ENCODE measurements around the gene SHANK1.

DNA sequence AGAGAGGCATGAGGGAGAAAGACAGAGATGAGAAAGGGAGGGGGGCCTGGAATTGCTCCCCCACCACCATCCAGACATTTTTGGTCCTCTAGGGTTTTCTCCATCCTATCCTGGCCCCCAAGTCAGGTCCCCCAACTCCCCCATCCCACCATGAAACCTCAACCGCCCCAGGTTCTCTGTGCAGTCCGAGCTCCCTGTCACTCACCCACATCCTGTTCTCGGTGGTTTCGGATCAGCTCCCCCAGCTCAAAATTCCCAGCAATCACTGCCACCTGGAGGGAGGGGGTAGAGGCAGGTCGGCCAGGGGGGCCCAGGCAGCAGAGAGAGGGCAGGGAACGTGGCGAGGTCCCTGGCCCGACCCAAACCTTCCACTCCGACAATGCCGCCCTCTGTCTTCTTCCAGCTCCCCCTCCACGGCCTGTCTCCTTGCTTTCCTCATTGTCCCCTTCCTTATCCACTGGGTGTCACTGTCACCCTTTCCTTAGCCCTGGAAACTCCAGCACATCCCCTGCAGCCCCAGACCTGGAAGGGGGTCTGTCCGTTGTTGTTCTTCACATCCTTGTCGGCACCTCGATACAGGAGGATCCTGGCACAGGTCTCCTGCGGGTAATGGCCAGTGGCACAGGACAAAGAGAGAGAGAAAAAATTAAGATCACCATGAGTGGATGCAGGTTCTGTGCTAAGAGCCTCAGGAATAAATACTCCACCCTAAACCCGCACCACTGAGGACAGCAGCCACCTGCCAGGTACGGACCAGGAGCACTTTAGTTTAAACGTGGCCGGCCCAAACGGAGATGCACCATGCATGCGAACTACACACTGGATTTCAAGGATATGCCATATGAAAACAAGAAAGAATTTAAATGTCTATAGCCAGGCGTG, 15.4 kb downstream of the SHANK1 start:
- TF ChIP-seq POLR2A (IDR thresholded peaks at IDR 0.05; ENCODE audit: low read depth, low read length) (no peak), FOS (IDR thresholded peaks at IDR 0.05; ENCODE audit: borderline replicate concordance, insufficient read depth, low read length) (no peak), POLR2AphosphoS5 (IDR thresholded peaks at IDR 0.05; ENCODE audit: insufficient read depth, low read depth, low read length) (no peak), EZH2 (IDR thresholded peaks at IDR 0.05; ENCODE audit: borderline replicate concordance, low read depth, low read length, severe bottlenecking) (no peak), JUN (IDR thresholded peaks at IDR 0.05; ENCODE audit: borderline replicate concordance, insufficient read depth, insufficient read length, low read depth) (no peak), GATA2 (IDR thresholded peaks at IDR 0.05; ENCODE audit: insufficient read depth, insufficient read length, low read depth, low read length) (no peak), MYC (IDR thresholded peaks at IDR 0.05; ENCODE audit: low read depth, low read length) (no peak)
- TF ChIP-seq, protein P1, sequence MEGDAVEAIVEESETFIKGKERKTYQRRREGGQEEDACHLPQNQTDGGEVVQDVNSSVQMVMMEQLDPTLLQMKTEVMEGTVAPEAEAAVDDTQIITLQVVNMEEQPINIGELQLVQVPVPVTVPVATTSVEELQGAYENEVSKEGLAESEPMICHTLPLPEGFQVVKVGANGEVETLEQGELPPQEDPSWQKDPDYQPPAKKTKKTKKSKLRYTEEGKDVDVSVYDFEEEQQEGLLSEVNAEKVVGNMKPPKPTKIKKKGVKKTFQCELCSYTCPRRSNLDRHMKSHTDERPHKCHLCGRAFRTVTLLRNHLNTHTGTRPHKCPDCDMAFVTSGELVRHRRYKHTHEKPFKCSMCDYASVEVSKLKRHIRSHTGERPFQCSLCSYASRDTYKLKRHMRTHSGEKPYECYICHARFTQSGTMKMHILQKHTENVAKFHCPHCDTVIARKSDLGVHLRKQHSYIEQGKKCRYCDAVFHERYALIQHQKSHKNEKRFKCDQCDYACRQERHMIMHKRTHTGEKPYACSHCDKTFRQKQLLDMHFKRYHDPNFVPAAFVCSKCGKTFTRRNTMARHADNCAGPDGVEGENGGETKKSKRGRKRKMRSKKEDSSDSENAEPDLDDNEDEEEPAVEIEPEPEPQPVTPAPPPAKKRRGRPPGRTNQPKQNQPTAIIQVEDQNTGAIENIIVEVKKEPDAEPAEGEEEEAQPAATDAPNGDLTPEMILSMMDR (IDR thresholded peaks at IDR 0.05; ENCODE audit: extremely low read depth in 1 of 2, insufficient read depth in 1 of 2, low read depth in 1 of 2, low read length in 2 of 2), result no peak
- TF ChIP-seq, protein P2, sequence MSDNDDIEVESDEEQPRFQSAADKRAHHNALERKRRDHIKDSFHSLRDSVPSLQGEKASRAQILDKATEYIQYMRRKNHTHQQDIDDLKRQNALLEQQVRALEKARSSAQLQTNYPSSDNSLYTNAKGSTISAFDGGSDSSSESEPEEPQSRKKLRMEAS (IDR thresholded peaks at IDR 0.05; ENCODE audit: insufficient read depth, insufficient read length), result no peak

Data from endothelial cell of umbilical vein (primary cell).